H1 (cell line): Measurements from ENCODE around the gene ZNF385D. TPM values are rescaled to one million over a fixed set of nuclear protein-coding genes. Genes with fewer than 3 reads are reported as not detected.

ENCODE experiments used
- CTCF ChIA-PET: fragments of 300-600 bp; sonication (Branson Sonifier 250); formaldehyde crosslinking; loops from one replicate; lab custom pipeline; 2021; ENCODE audit not compliant: partially characterized antibody; lab: Charles Lee
- POLR2A ChIA-PET: fragments of 300-600 bp; sonication (Branson Sonifier 250); formaldehyde crosslinking; loops from one replicate; lab custom pipeline; 2021; ENCODE audit warnings: inconsistent platforms; ENCODE audit not compliant: partially characterized antibody; lab: Charles Lee
- DNase-seq, 2 experiments: peaks; one replicate each; pipeline versions ENCODE4 v3.0.0 to v3.0.0-alpha.2; 2010 to 2022; ENCODE audit warnings: low spot score in 2 of 2, low read depth in 1 of 2, mixed read lengths in 1 of 2
- FAIRE-seq: peaks from 2 replicates; lab custom pipeline; 2011; peaks lifted over from hg19 to GRCh38; lab: Jason Lieb, UNC
- H2AFZ ChIP-seq: 2 replicates; pipeline ENCODE4 v1.8.1; 2012; ENCODE audit warnings: low read length, inconsistent platforms
- H2AK5ac ChIP-seq: 2 replicates; pipeline ENCODE4 v1.6.1; 2013; ENCODE audit warnings: low read depth, low read length
- H2BK120ac ChIP-seq: replicated peaks from 2 replicates; pipeline ENCODE3; 2013; ENCODE audit warnings: low read depth, low read length, inconsistent platforms
- H2BK12ac ChIP-seq: 2 replicates; pipeline ENCODE4 v1.6.1; 2013; ENCODE audit warnings: low read depth, low read length
- H2BK15ac ChIP-seq: 2 replicates; pipeline ENCODE4 v1.6.1; 2013; ENCODE audit warnings: low read length
- H2BK20ac ChIP-seq: 2 replicates; pipeline ENCODE4 v1.6.1; 2013; ENCODE audit warnings: low read length
- H2BK5ac ChIP-seq: 2 replicates; pipeline ENCODE4 v1.6.1; 2013; ENCODE audit warnings: low read depth, low read length
- H3K14ac ChIP-seq: 2 replicates; pipeline ENCODE4 v1.6.1; 2013; ENCODE audit warnings: inconsistent platforms; ENCODE audit not compliant: insufficient read length
- H3K18ac ChIP-seq: 2 replicates; pipeline ENCODE4 v1.6.1; 2013; ENCODE audit warnings: low read length; ENCODE audit errors: extremely low read depth
- H3K23ac ChIP-seq: 2 replicates; pipeline ENCODE4 v1.6.1; 2013; ENCODE audit warnings: inconsistent platforms; ENCODE audit not compliant: insufficient read length
- H3K23me2 ChIP-seq: 2 replicates; pipeline ENCODE4 v1.6.1; 2013; ENCODE audit warnings: low read depth, low read length
- H3K27ac ChIP-seq: 2 replicates; pipeline ENCODE4 v1.6.1; 2011; ENCODE audit warnings: low read depth, low read length, inconsistent platforms
- H3K27me3 ChIP-seq, 4 experiments: replicated peaks in 1 of 4; 1 replicate in 1 of 4; 2 replicates in 3 of 4; pipeline versions ENCODE4 v1.6.1 to v1.8.1; 2011 to 2013; ENCODE audit warnings: low read length in 3 of 4, mild to moderate bottlenecking in 3 of 4, inconsistent platforms in 2 of 4, mixed read lengths in 2 of 4, moderate library complexity in 1 of 4; ENCODE audit not compliant: control insufficient read depth in 3 of 4, insufficient read depth in 3 of 4; ENCODE audit errors: extremely low read depth in 1 of 4
- H3K36me3 ChIP-seq, 4 experiments: 2 replicates each; pipeline versions ENCODE4 v1.6.1 to v1.8.1; 2011 to 2013; ENCODE audit warnings: mild to moderate bottlenecking in 4 of 4, low read length in 3 of 4, moderate library complexity in 2 of 4, control low read depth in 1 of 4, inconsistent platforms in 1 of 4; ENCODE audit not compliant: insufficient read depth in 4 of 4, control insufficient read depth in 2 of 4
- H3K4ac ChIP-seq: replicated peaks from 2 replicates; pipeline ENCODE3; 2013; ENCODE audit warnings: low read length, low read depth, mixed read lengths, inconsistent platforms; ENCODE audit not compliant: insufficient read length
- H3K4me1 ChIP-seq, 4 experiments: replicated peaks in 1 of 4; 1 replicate in 1 of 4; 2 replicates in 3 of 4; pipeline versions ENCODE4 v1.6.1 to v1.8.1; 2011 to 2013; ENCODE audit warnings: low read length in 3 of 4, inconsistent platforms in 2 of 4, mixed read lengths in 1 of 4; ENCODE audit not compliant: insufficient read depth in 4 of 4, control insufficient read depth in 3 of 4
- H3K4me2 ChIP-seq, 2 experiments: 2 replicates each; pipeline versions ENCODE4 v1.6.1 to v1.8.1; 2011 to 2013; ENCODE audit warnings: low read depth in 2 of 2, low read length in 2 of 2, control low read depth in 1 of 2, inconsistent platforms in 1 of 2, mild to moderate bottlenecking in 1 of 2; ENCODE audit not compliant: insufficient read depth in 1 of 2
- H3K4me3 ChIP-seq, 4 experiments: fragments of 200-600, 300-600 bp in 1 of 4; sonication (generic), shearing (Covaris generic), sonication (Bioruptor Twin) in 1 of 4; 2 replicates each; pipeline versions ENCODE4 v1.5.1 to v1.8.1; 2011 to 2016; ENCODE audit warnings: low read length in 4 of 4, low read depth in 3 of 4, control low read depth in 2 of 4, inconsistent platforms in 2 of 4, mild to moderate bottlenecking in 2 of 4, mixed read lengths in 1 of 4, moderate library complexity in 1 of 4; ENCODE audit not compliant: insufficient read depth in 2 of 4; ENCODE audit errors: extremely low read depth in 1 of 4
- H3K56ac ChIP-seq: replicated peaks from 2 replicates; pipeline ENCODE3; 2013; ENCODE audit warnings: low read depth, mild to moderate bottlenecking, mixed read lengths, low read length, inconsistent platforms; ENCODE audit not compliant: insufficient read length
- H3K79me1 ChIP-seq: 2 replicates; pipeline ENCODE4 v1.6.1; 2013; ENCODE audit warnings: low read depth, low read length, control low read depth
- H3K79me2 ChIP-seq, 2 experiments: 2 replicates each; pipeline versions ENCODE4 v1.6.1 to v1.8.1; 2012 to 2013; ENCODE audit warnings: low read length in 2 of 2, mild to moderate bottlenecking in 2 of 2, inconsistent platforms in 1 of 2; ENCODE audit not compliant: insufficient read depth in 2 of 2, control insufficient read depth in 1 of 2
- H3K9ac ChIP-seq, 4 experiments: replicated peaks in 1 of 4; 1 replicate in 1 of 4; 2 replicates in 3 of 4; pipeline versions ENCODE4 v1.6.1 to v1.8.1; 2011 to 2013; ENCODE audit warnings: low read depth in 3 of 4, low read length in 3 of 4, control low read depth in 2 of 4, mild to moderate bottlenecking in 2 of 4, moderate library complexity in 2 of 4, inconsistent platforms in 1 of 4; ENCODE audit errors: extremely low read depth in 1 of 4
- H3K9me3 ChIP-seq, 2 experiments: 2 replicates each; pipeline versions ENCODE4 v1.6.1 to v1.8.1; 2012 to 2013; ENCODE audit warnings: mild to moderate bottlenecking in 2 of 2, moderate library complexity in 2 of 2, control low read depth in 1 of 2, inconsistent platforms in 1 of 2, low read depth in 1 of 2, low read length in 1 of 2, mixed read lengths in 1 of 2; ENCODE audit not compliant: insufficient read depth in 2 of 2
- H4K20me1 ChIP-seq, 2 experiments: replicated peaks in 1 of 2; 2 replicates each; pipeline versions ENCODE3 to v1.8.1; 2011 to 2013; ENCODE audit warnings: inconsistent platforms in 2 of 2, low read length in 2 of 2, mild to moderate bottlenecking in 1 of 2; ENCODE audit not compliant: insufficient read depth in 2 of 2, control insufficient read depth in 1 of 2
- H4K5ac ChIP-seq: 2 replicates; pipeline ENCODE4 v1.6.1; 2013; ENCODE audit warnings: low read length, low read depth, mixed read lengths, inconsistent platforms; ENCODE audit not compliant: insufficient read length
- H4K8ac ChIP-seq: 2 replicates; pipeline ENCODE4 v1.8.0; 2013; ENCODE audit warnings: mild to moderate bottlenecking, moderate library complexity, low read length, inconsistent platforms; ENCODE audit not compliant: insufficient read depth; ENCODE audit errors: extremely low read depth
- H4K91ac ChIP-seq: replicated peaks from 2 replicates; pipeline ENCODE3; 2013; ENCODE audit warnings: low read length, mixed read lengths, inconsistent platforms; ENCODE audit not compliant: insufficient read length
- BCL11A ChIP-seq, 2 experiments: IDR thresholded peaks; one replicate each; pipeline ENCODE4 v1.6.1; 2011; ENCODE audit warnings: low read depth in 2 of 2, low read length in 2 of 2, mild to moderate bottlenecking in 2 of 2
- WGBS, 2 experiments: shearing (Covaris generic) in 1 of 2; methylation state at CpG; one replicate each; pipeline versions ENCODE4 v1.1.6 to v1.1.7; 2013 to 2015; ENCODE audit warnings: low lambda C conversion rate in 2 of 2, mixed read lengths in 2 of 2, inconsistent platforms in 1 of 2, low coverage in 1 of 2, missing lambda C conversion rate in 1 of 2; ENCODE audit not compliant: insufficient replicate concordance in 2 of 2, insufficient coverage in 1 of 2, insufficient read length in 1 of 2; ENCODE audit errors: extremely low coverage in 1 of 2, missing lambda C conversion rate in 1 of 2; 5-methylcytosine and 5-hydroxymethylcytosine counted together
- polyA plus RNA-seq, 7 experiments: library from polyadenylated mRNA; depleted of rRNA in 3 of 7; stranded (reverse) in 5 of 7; unstranded in 2 of 7; fragments of >200 nt in 5 of 7; fragments of 200-250 nt in 2 of 7; gene quantifications; 1 replicate in 5 of 7; 2 replicates in 1 of 7; 4 replicates in 1 of 7; pipeline versions ENCODE4 v1.2.1 to v1.2.3, GENCODE V29; 2011 to 2013; ENCODE audit warnings: missing spikeins in 2 of 7, mixed read lengths in 2 of 7
- total RNA-seq: library from RNA; stranded (reverse); fragmentation: NEBNext Ultra II Directional; extraction: Animal tissue kit (Norgen Biotek cat#: 25700); gene quantifications from 2 replicates; pipeline ENCODE4 v1.2.1, GENCODE V29; 2021

ZNF385D gene
- total and polyA plus RNA-seq, 2 of the 8 experiments (the other 6 are each of a cell fraction or from before 2014, with no cell fraction given), result 5.9 to 10.8 TPM

DNA sequence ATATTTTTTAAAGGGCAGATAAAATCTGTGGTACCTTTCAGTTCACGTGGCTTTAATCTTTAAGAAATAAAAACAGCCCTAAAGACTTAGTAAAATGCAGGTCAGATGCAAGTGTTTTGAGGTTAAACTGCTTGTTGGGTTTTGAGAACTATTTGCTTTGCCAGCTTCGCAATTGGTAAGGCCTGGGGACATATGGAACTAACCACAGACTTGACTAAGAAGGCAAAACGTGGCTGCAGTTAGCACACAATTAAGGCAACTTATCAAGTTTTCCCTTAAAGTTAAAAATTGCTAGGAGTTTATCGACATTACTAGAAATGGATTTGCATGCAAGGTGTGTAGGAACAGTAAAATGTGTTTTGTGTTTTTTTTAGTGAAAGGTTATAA, 206.9 kb downstream of the ZNF385D start:
- Histone ChIP-seq H2BK20ac (no peak overlapping the region), H3K79me1 (no peaks in the 10 kb centered on the region), H3K14ac (no peak overlapping the region), H2AFZ (peak overlapping the region; percentile 34; the same call in 1 of the 2 replicates), H3K27me3 (peaks cover 0 to 1% (median 0%) of the 10 kb centered on the region in 4 experiments; a peak in 1 of 7 replicates), H3K56ac (no peak overlapping the region), H3K23me2 (no peaks in the 10 kb centered on the region), H2BK5ac (peak overlapping the region; percentile 22; the same call in 1 of the 2 replicates), H3K4me1 (peaks cover 0 to 8% (median 5%) of the 10 kb centered on the region in 4 experiments; a peak in 4 of 7 replicates), H3K79me2 (no peaks in the 10 kb centered on the region), H4K20me1 (no peaks in the 10 kb centered on the region), H3K27ac (peak overlapping the region; percentile 62; the same call in 1 of the 2 replicates), H3K4me2 (peak overlapping the region in 1 of 2 experiments; percentile 28; a peak in 2 of 4 replicates), H4K91ac (no peak overlapping the region), H4K8ac (no peak overlapping the region), H3K4ac (no peak overlapping the region), H2AK5ac (no peak overlapping the region), H3K23ac (no peak overlapping the region), H3K9ac (no peak overlapping the region; a peak in 1 of 7 replicates), H2BK120ac (peak overlapping the region; percentile 64), H4K5ac (no peak overlapping the region), H3K18ac (no peak overlapping the region; the same call in 1 of the 2 replicates), H3K9me3 (no peaks in the 10 kb centered on the region), H3K4me3 (peak overlapping the region in 2 of 4 experiments; percentile 6 to 38; a peak in 2 of 8 replicates), H2BK15ac (no peak overlapping the region), H2BK12ac (peak overlapping the region; percentile 77; the same call in 1 of the 2 replicates), H3K36me3 (no peaks in the 10 kb centered on the region)
- WGBS, 2 experiments, result 61% methylated on average over 4 of the region's 4 CpGs; no CpG with 5 or more reads in 1 of the 2 experiments
- ChIA-PET CTCF (interaction anchor here (0.7 to 1.0 kb wide), 4 partner anchors 56 to 531 kb away, joined by 3 read pairs; no protein-coding TSS in a partner anchor), POLR2A (interaction anchor here (1.0 kb wide), 2 partner anchors 18 to 60 kb away, joined by 3 read pairs; no protein-coding TSS in a partner anchor)
- no peak for DNase-seq
- no peak for FAIRE-seq
- TF ChIP-seq BCL11A (IDR thresholded peaks at IDR 0.05; ENCODE audit: low read depth in 2 of 2, low read length in 2 of 2), result no peak
